Chondrocyte (in vitro differentiated cells): Measurements from ENCODE around the gene NCF4. TPM values are rescaled to one million over a fixed set of nuclear protein-coding genes. Genes with fewer than 3 reads are reported as not detected.

Experiments used
- DNase-seq: peaks from one replicate; pipeline ENCODE4 v3.0.0; 2021; ENCODE audit warnings: mixed read lengths, low spot score
- H3K27ac Mint-ChIP-seq: one replicate; pipeline ENCODE4 v1.8.0; 2021; ENCODE audit warnings: mild to moderate bottlenecking, moderate library complexity, mixed read lengths; ENCODE audit not compliant: unreplicated experiment
- H3K27me3 Mint-ChIP-seq: 2 replicates; pipeline ENCODE4 v1.8.0; 2021; ENCODE audit warnings: low read depth, mixed read lengths
- H3K36me3 Mint-ChIP-seq: 2 replicates; pipeline ENCODE4 v1.8.0; 2021; ENCODE audit warnings: low read depth, mixed read lengths
- H3K4me1 Mint-ChIP-seq: 2 replicates; pipeline ENCODE4 v1.8.0; 2021; ENCODE audit warnings: low read depth, mild to moderate bottlenecking, mixed read lengths
- H3K4me3 Mint-ChIP-seq: one replicate; pipeline ENCODE4 v1.8.0; 2021; ENCODE audit warnings: mild to moderate bottlenecking, moderate library complexity, mixed read lengths; ENCODE audit not compliant: unreplicated experiment
- H3K9me3 Mint-ChIP-seq: 2 replicates; pipeline ENCODE4 v1.8.0; 2021; ENCODE audit warnings: low read depth, mixed read lengths
- CTCF ChIP-seq: fragments of 200-600 bp; sonication (generic); IDR thresholded peaks from 2 replicates; pipeline ENCODE4 v1.5.0; 2021; ENCODE audit warnings: antibody characterized with exemption, mild to moderate bottlenecking, moderate library complexity
- total RNA-seq: library from RNA; stranded (reverse); gene quantifications from 3 replicates; pipeline ENCODE4 v1.2.1, GENCODE V29; 2021

NCF4 gene
- total RNA-seq, 1 donor from 2014 or later: not detected

DNA sequence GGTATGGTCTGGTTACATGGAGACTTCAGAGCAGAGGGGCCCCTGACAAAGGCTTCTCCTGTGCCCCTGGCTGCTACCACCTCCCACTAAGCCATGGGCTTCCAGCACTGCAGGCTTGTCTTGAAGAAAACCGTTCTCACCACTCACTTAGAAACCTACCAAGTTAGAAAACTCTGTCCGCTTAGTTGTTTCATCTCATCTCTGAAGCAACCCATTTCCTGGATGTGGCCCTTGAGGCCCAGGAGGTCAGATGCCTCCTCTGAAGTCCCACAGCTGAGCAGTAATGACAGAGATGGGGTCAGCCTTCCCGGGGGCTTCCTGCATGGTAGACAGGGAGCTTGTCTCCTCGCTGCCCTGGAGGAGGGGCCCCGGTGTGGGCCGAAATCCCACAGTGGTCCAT is 65.5 kb downstream of the NCF4 start:
- peaks cover 7% of the 10 kb centered on the region for H3K4me1 Mint-ChIP-seq
- no peak for TF ChIP-seq CTCF
- H3K36me3 Mint-ChIP-seq: peaks cover 3% of the 10 kb centered on the region
- no peaks in the 10 kb centered on the region for H3K9me3 Mint-ChIP-seq
- H3K4me3 Mint-ChIP-seq: no peak overlapping the region
- peaks cover 41% of the 10 kb centered on the region for H3K27me3 Mint-ChIP-seq
- H3K27ac Mint-ChIP-seq: no peak overlapping the region
- DNase-seq: no peak

- no peak for DNase-seq
- Mint-ChIP-seq H3K9me3 (no peaks in the 10 kb centered on the region), H3K27ac (no peak overlapping the region), H3K27me3 (peaks cover 41% of the 10 kb centered on the region), H3K4me3 (no peak overlapping the region), H3K36me3 (peaks cover 3% of the 10 kb centered on the region), H3K4me1 (peaks cover 7% of the 10 kb centered on the region)
- no peak for TF ChIP-seq CTCF
Measured at GRCh38 chr22:36926721-36927435, 66.1 kb downstream of the NCF4 start.

Other genes starting within 250 kb of the NCF4 start
- not detected in 3 replicates for gene CACNG2, start 157.3 kb upstream of the NCF4 start, total RNA-seq
- 23.0 to 31.4 TPM (median 24.4 TPM) in 3 replicates for gene IFT27, start 84.9 kb upstream of the NCF4 start, total RNA-seq
- gene PVALB, start 44.0 kb upstream of the NCF4 start, total RNA-seq: not detected in 3 replicates
- gene CSF2RB, start 52.6 kb downstream of the NCF4 start, total RNA-seq: 0.05 to 0.19 TPM (median 0.08 TPM) in 3 replicates
- gene TST, start 158.4 kb downstream of the NCF4 start, total RNA-seq: 17.8 to 25.3 TPM (median 24.9 TPM) in 3 replicates
- gene MPST, start 158.7 kb downstream of the NCF4 start, total RNA-seq: 51.0 to 71.4 TPM (median 68.9 TPM) in 3 replicates
- 26.7 to 33.0 TPM (median 28.9 TPM) in 3 replicates for gene KCTD17, start 190.7 kb downstream of the NCF4 start, total RNA-seq
- not detected in 3 replicates for gene TMPRSS6, start 248.7 kb downstream of the NCF4 start, total RNA-seq